Activated B cell treated with CpG ODN at 0.5 μM for 24 hours (primary cell): ENCODE measurements around the gene PAPSS2. TPM values are rescaled to one million over a fixed set of nuclear protein-coding genes. Genes with fewer than 3 reads are reported as not detected.

Experiments
- ATAC-seq: fragments of 200-7000 bp; cut with Tn5 transposase; one replicate; pipeline ENCODE4 v1.10.0; 2021; ENCODE audit warnings: low read depth, mild to moderate bottlenecking, moderate library complexity
- CTCF ChIA-PET: fragments of 350-600 bp; sonication (Branson Sonifier 250); formaldehyde crosslinking; loops from one replicate; lab custom pipeline; 2021; ENCODE audit warnings: antibody characterized with exemption; lab: Charles Lee
- POLR2A ChIA-PET: fragments of 350-600 bp; sonication (Branson Sonifier 250); formaldehyde crosslinking; loops from one replicate; lab custom pipeline; 2021; ENCODE audit warnings: antibody characterized with exemption; lab: Charles Lee
- DNase-seq: peaks from one replicate; pipeline ENCODE4 v3.0.0; 2022
- H3K27ac Mint-ChIP-seq: one replicate; pipeline ENCODE4 v1.8.0; 2020; ENCODE audit warnings: mixed read lengths
- H3K27me3 Mint-ChIP-seq: one replicate; pipeline ENCODE4 v1.8.0; 2021; ENCODE audit warnings: mixed read lengths
- H3K36me3 Mint-ChIP-seq: one replicate; pipeline ENCODE4 v1.8.0; 2021; ENCODE audit warnings: low read depth, mixed read lengths
- H3K4me1 Mint-ChIP-seq: one replicate; pipeline ENCODE4 v1.8.0; 2021; ENCODE audit warnings: mixed read lengths
- H3K4me3 Mint-ChIP-seq: one replicate; pipeline ENCODE4 v1.8.0; 2020; ENCODE audit warnings: mild to moderate bottlenecking, mixed read lengths
- H3K9me3 Mint-ChIP-seq: one replicate; pipeline ENCODE4 v1.8.0; 2020; ENCODE audit warnings: mixed read lengths
- intact Hi-C: fragments of 100-400 bp; cut with micrococcal nuclease; formaldehyde crosslinking; loops from one replicate; pipeline ENCODE4 v1.15.1; 2024
- total RNA-seq: library from RNA; stranded (reverse); gene quantifications from 2 replicates; pipeline ENCODE4 v1.2.3, GENCODE V29; 2022
- TF ChIP-seq, protein P1 (sequence below): fragments of 200-600 bp; IDR thresholded peaks from one replicate; pipeline ENCODE4 v1.8.0; 2022; ENCODE audit warnings: antibody characterized with exemption, mild to moderate bottlenecking

The PAPSS2 gene
- total RNA-seq, 1 donor from 2014 or later, result not detected

- H3K27ac Mint-ChIP-seq, result no peak overlapping the region
- no peaks in the 10 kb centered on the region for H3K4me1 Mint-ChIP-seq
- intact Hi-C loops, result no loop called here
- no peak overlapping the region for H3K4me3 Mint-ChIP-seq
- peaks cover 4% of the 10 kb centered on the region for H3K27me3 Mint-ChIP-seq
- no peaks in the 10 kb centered on the region for H3K36me3 Mint-ChIP-seq
- ATAC-seq (no peak), DNase-seq (no peak)
- TF ChIP-seq, protein P1, sequence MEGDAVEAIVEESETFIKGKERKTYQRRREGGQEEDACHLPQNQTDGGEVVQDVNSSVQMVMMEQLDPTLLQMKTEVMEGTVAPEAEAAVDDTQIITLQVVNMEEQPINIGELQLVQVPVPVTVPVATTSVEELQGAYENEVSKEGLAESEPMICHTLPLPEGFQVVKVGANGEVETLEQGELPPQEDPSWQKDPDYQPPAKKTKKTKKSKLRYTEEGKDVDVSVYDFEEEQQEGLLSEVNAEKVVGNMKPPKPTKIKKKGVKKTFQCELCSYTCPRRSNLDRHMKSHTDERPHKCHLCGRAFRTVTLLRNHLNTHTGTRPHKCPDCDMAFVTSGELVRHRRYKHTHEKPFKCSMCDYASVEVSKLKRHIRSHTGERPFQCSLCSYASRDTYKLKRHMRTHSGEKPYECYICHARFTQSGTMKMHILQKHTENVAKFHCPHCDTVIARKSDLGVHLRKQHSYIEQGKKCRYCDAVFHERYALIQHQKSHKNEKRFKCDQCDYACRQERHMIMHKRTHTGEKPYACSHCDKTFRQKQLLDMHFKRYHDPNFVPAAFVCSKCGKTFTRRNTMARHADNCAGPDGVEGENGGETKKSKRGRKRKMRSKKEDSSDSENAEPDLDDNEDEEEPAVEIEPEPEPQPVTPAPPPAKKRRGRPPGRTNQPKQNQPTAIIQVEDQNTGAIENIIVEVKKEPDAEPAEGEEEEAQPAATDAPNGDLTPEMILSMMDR, result no peak
- no peaks in the 10 kb centered on the region for H3K9me3 Mint-ChIP-seq
- ChIA-PET POLR2A (no interaction called here), CTCF (no interaction called here)
These were observed 15.3 kb downstream of the PAPSS2 start for GRCh38 chr10:87674943-87675342.

GRCh38 chr10:87675396-87676376 is 16.0 kb downstream of the PAPSS2 start:
- Mint-ChIP-seq H3K4me3 (no peak overlapping the region), H3K27me3 (peaks cover 8% of the 10 kb centered on the region), H3K4me1 (no peaks in the 10 kb centered on the region), H3K27ac (no peak overlapping the region), H3K9me3 (no peaks in the 10 kb centered on the region), H3K36me3 (no peaks in the 10 kb centered on the region)
- TF ChIP-seq, protein P1, result no peak
- intact Hi-C loops, result no loop called here
- ATAC-seq (no peak), DNase-seq (no peak)
- POLR2A ChIA-PET, result interaction anchor here (0.6 kb wide), 1 partner anchor 19 kb away, joined by 3 read pairs; no protein-coding TSS in a partner anchor
- CTCF ChIA-PET, result no interaction called here

DNA sequence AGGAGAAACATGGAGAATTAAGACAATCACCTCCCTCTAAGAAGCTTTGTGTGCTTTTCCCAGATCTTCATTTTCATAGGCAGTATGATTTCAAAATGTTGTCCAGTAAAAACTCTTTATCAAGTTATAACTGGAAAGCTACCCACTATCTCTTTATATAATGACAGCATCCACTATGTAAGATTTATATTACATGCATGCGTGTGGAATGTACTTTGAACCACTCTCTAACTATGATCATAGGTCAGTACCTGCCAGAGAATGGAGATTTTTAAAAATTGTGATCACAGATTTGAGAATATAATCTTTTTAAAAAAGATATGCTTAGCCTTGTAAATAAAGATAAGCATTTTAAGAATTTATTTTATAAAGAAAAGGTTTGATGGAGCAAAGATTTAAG is 17.9 kb downstream of the PAPSS2 start:
- no peaks in the 10 kb centered on the region for H3K4me1 Mint-ChIP-seq
- peaks cover 6% of the 10 kb centered on the region for H3K27me3 Mint-ChIP-seq
- H3K9me3 Mint-ChIP-seq, result no peaks in the 10 kb centered on the region
- ChIA-PET POLR2A (no interaction called here), CTCF (no interaction called here)
- no peaks in the 10 kb centered on the region for H3K36me3 Mint-ChIP-seq
- intact Hi-C loops, result no loop called here
- ATAC-seq, result no peak
- no peak overlapping the region for H3K27ac Mint-ChIP-seq
- H3K4me3 Mint-ChIP-seq, result no peak overlapping the region
- no peak for DNase-seq
- TF ChIP-seq, protein P1, result no peak

- H3K36me3 Mint-ChIP-seq, result no peaks in the 10 kb centered on the region
- H3K27ac Mint-ChIP-seq, result no peak overlapping the region
These were observed 18.6 kb downstream of the PAPSS2 start for GRCh38 chr10:87678302-87678701.

DNA sequence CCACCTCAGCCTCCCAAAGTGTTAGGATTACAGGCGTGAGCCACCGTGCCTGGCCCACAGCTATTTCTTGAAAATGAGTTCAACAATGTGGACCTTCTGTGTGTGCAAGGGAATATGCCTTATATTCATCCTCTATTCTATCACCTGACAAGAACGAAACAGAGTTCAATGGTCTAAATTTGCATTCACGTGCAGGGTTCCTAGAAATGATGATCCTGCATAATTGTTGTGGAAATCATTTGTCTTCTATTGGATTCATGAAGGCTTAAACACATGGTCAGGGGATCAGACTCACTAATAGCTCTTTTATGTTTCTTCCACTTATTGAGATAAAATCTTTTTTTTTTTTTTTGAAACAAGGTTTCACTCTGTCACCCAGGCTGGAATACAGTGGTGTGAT is 23.7 kb downstream of the PAPSS2 start:
- no peaks in the 10 kb centered on the region for H3K4me1 Mint-ChIP-seq
- peaks cover 11% of the 10 kb centered on the region for H3K27me3 Mint-ChIP-seq
- no peak for ATAC-seq
- ChIA-PET CTCF (no interaction called here), POLR2A (no interaction called here)
- no peak overlapping the region for H3K4me3 Mint-ChIP-seq
- no peak for DNase-seq
- H3K9me3 Mint-ChIP-seq, result no peaks in the 10 kb centered on the region
- TF ChIP-seq, protein P1, result no peak
- no peak overlapping the region for H3K27ac Mint-ChIP-seq
- intact Hi-C loops, result no loop called here
- H3K36me3 Mint-ChIP-seq, result no peaks in the 10 kb centered on the region

More at GRCh38 chr10:87678302-87678701, 18.6 kb downstream of the PAPSS2 start:
- H3K4me3 Mint-ChIP-seq, result no peak overlapping the region
- intact Hi-C loops, result no loop called here
- ATAC-seq, result no peak
- TF ChIP-seq, protein P1, result no peak
- ChIA-PET CTCF (no interaction called here), POLR2A (no interaction called here)
- no peaks in the 10 kb centered on the region for H3K9me3 Mint-ChIP-seq
- H3K27me3 Mint-ChIP-seq, result peaks cover 6% of the 10 kb centered on the region
- no peaks in the 10 kb centered on the region for H3K4me1 Mint-ChIP-seq
- no peak for DNase-seq
